IMR-90 (cell line): Measurements from ENCODE around the gene TRMT1L. TPM values are rescaled to one million over a fixed set of nuclear protein-coding genes. Genes with fewer than 3 reads are reported as not detected.

Source experiments
- ATAC-seq: fragments of 200-7000 bp; cut with Tn5 transposase; 2 replicates; pipeline ENCODE4 v1.9.1; 2020; ENCODE audit warnings: low read depth, mild to moderate bottlenecking, moderate library complexity
- BruUV-seq: library from RNA; stranded (reverse); fragments of 400-500 nt; replicated peaks from 2 replicates; lab custom pipeline; 2021; lab: Mats Ljungman, UMichigan
- CTCF ChIA-PET: fragments of 300-600 bp; formaldehyde crosslinking; extraction: SDS; loops from one replicate; lab custom pipeline; 2021; ENCODE audit warnings: antibody characterized with exemption; lab: Yijun Ruan, JAX
- POLR2A ChIA-PET: fragments of 300-600 bp; sonication (Branson Sonifier 250); formaldehyde crosslinking; loops from one replicate; lab custom pipeline; 2022; ENCODE audit warnings: antibody characterized with exemption; ENCODE audit not compliant: unreplicated experiment; lab: Charles Lee
- DNase-seq: peaks from one replicate; pipeline ENCODE4 v3.0.0; 2013
- H2AFZ ChIP-seq: replicated peaks from 2 replicates; pipeline ENCODE3; 2013; ENCODE audit warnings: low read length, mild to moderate bottlenecking; ENCODE audit not compliant: poor library complexity
- H2AK5ac ChIP-seq: 2 replicates; pipeline ENCODE4 v1.6.1; 2013; ENCODE audit warnings: low read depth, low read length, inconsistent platforms
- H2AK9ac ChIP-seq: replicated peaks from 2 replicates; pipeline ENCODE3; 2013; ENCODE audit warnings: mild to moderate bottlenecking, low read depth, low read length, moderate library complexity; ENCODE audit not compliant: poor library complexity
- H2BK120ac ChIP-seq: 2 replicates; pipeline ENCODE4 v1.6.1; 2013; ENCODE audit warnings: low read depth, low read length, inconsistent platforms
- H2BK15ac ChIP-seq: 3 replicates; pipeline ENCODE4 v1.6.1; 2013; ENCODE audit warnings: low read depth, low read length, inconsistent platforms
- H2BK20ac ChIP-seq: 2 replicates; pipeline ENCODE4 v1.6.1; 2013; ENCODE audit warnings: low read depth, mild to moderate bottlenecking, inconsistent platforms, low read length, moderate library complexity
- H2BK5ac ChIP-seq: 2 replicates; pipeline ENCODE4 v1.6.1; 2013; ENCODE audit warnings: mild to moderate bottlenecking, low read depth, low read length, inconsistent platforms; ENCODE audit not compliant: poor library complexity, severe bottlenecking
- H3K14ac ChIP-seq: replicated peaks from 2 replicates; pipeline ENCODE4 v1.6.1; 2013; ENCODE audit warnings: low read depth, low read length, inconsistent platforms
- H3K18ac ChIP-seq: 2 replicates; pipeline ENCODE4 v1.6.1; 2013; ENCODE audit warnings: low read depth, low read length, control low read depth
- H3K23ac ChIP-seq: 2 replicates; pipeline ENCODE4 v1.6.1; 2013; ENCODE audit warnings: low read depth, low read length, inconsistent platforms
- H3K27ac ChIP-seq: 2 replicates; pipeline ENCODE4 v1.5.1; 2013; ENCODE audit warnings: mild to moderate bottlenecking, control low read depth, low read length; ENCODE audit not compliant: insufficient read depth
- H3K27me3 ChIP-seq: 2 replicates; pipeline ENCODE4 v1.6.1; 2013; ENCODE audit warnings: low read length; ENCODE audit not compliant: control insufficient read depth, insufficient read depth
- H3K36me3 ChIP-seq: 2 replicates; pipeline ENCODE4 v1.6.1; 2013; ENCODE audit warnings: low read length, mixed read lengths; ENCODE audit not compliant: control insufficient read depth, insufficient read depth
- H3K4ac ChIP-seq: 2 replicates; pipeline ENCODE4 v1.6.1; 2013; ENCODE audit warnings: low read depth, low read length, inconsistent platforms
- H3K4me1 ChIP-seq: 2 replicates; pipeline ENCODE4 v1.6.1; 2013; ENCODE audit warnings: low read length, mixed read lengths; ENCODE audit not compliant: control insufficient read depth, insufficient read depth
- H3K4me2 ChIP-seq: 2 replicates; pipeline ENCODE4 v1.6.1; 2013; ENCODE audit warnings: low read depth, mild to moderate bottlenecking, control low read depth, low read length, moderate library complexity
- H3K4me3 ChIP-seq: 2 replicates; pipeline ENCODE4 v1.5.1; 2013; ENCODE audit warnings: low read depth, mild to moderate bottlenecking, control low read depth, low read length, moderate library complexity; ENCODE audit not compliant: insufficient read depth
- H3K56ac ChIP-seq: 2 replicates; pipeline ENCODE4 v1.6.1; 2013; ENCODE audit warnings: low read length, inconsistent platforms; ENCODE audit not compliant: insufficient read depth; ENCODE audit errors: extremely low read depth
- H3K79me1 ChIP-seq, 2 experiments: 2 replicates each; pipeline ENCODE4 v1.6.1; 2013; ENCODE audit warnings: low read length in 2 of 2, inconsistent platforms in 1 of 2, low read depth in 1 of 2
- H3K9ac ChIP-seq: 2 replicates; pipeline ENCODE4 v1.6.1; 2013; ENCODE audit warnings: low read depth, low read length, control low read depth
- H3K9me1 ChIP-seq: 2 replicates; pipeline ENCODE4 v1.6.1; 2013; ENCODE audit warnings: low read length, inconsistent platforms; ENCODE audit not compliant: insufficient read depth
- H3K9me3 ChIP-seq: 2 replicates; pipeline ENCODE4 v1.6.1; 2013; ENCODE audit warnings: low read length; ENCODE audit not compliant: control insufficient read depth, insufficient read depth
- H4K20me1 ChIP-seq: 2 replicates; pipeline ENCODE4 v1.6.1; 2013; ENCODE audit warnings: low read length, inconsistent platforms; ENCODE audit not compliant: insufficient read depth
- H4K5ac ChIP-seq: 2 replicates; pipeline ENCODE4 v1.6.1; 2013; ENCODE audit warnings: mild to moderate bottlenecking, low read depth, low read length, control low read depth
- H4K8ac ChIP-seq, 2 experiments: 2 replicates each; pipeline ENCODE4 v1.6.1; 2013; ENCODE audit warnings: low read depth in 2 of 2, low read length in 2 of 2, control low read depth in 1 of 2, inconsistent platforms in 1 of 2
- H4K91ac ChIP-seq: 2 replicates; pipeline ENCODE4 v1.6.1; 2013; ENCODE audit warnings: low read depth, low read length, inconsistent platforms; ENCODE audit not compliant: insufficient read depth
- BHLHE40 ChIP-seq: fragments of 150-350 bp; IDR thresholded peaks from 2 replicates; pipeline ENCODE4 v1.6.1; 2016; ENCODE audit warnings: mild to moderate bottlenecking, low read depth, low read length
- CEBPB ChIP-seq: IDR thresholded peaks from 2 replicates; pipeline ENCODE4 v1.6.1; 2012; ENCODE audit warnings: low read depth, low read length, improper control_type of control experiment
- CHD1 ChIP-seq: IDR thresholded peaks from 2 replicates; pipeline ENCODE4 v1.6.1; 2012; ENCODE audit warnings: low read depth, low read length, improper control_type of control experiment
- ELK1 ChIP-seq: fragments of 150-350 bp; IDR thresholded peaks from 2 replicates; pipeline ENCODE4 v1.6.1; 2016; ENCODE audit warnings: low read depth, mild to moderate bottlenecking, low read length, moderate library complexity, borderline replicate concordance
- FOS ChIP-seq: fragments of 150-350 bp; IDR thresholded peaks from 2 replicates; pipeline ENCODE4 v1.6.1; 2016; ENCODE audit warnings: low read depth, low read length
- MAFK ChIP-seq: IDR thresholded peaks from 2 replicates; pipeline ENCODE4 v1.6.1; 2012; ENCODE audit warnings: low read depth, low read length, improper control_type of control experiment
- MAZ ChIP-seq: IDR thresholded peaks from 2 replicates; pipeline ENCODE4 v1.6.1; 2012; ENCODE audit warnings: low read depth, mild to moderate bottlenecking, low read length, improper control_type of control experiment, moderate library complexity, borderline replicate concordance
- MXI1 ChIP-seq: IDR thresholded peaks from 2 replicates; pipeline ENCODE4 v1.6.1; 2012; ENCODE audit warnings: low read depth, mild to moderate bottlenecking, low read length, moderate library complexity, borderline replicate concordance
- NFE2L2 ChIP-seq: fragments of 150-350 bp; IDR thresholded peaks from 2 replicates; pipeline ENCODE4 v1.6.1; 2016; ENCODE audit warnings: low read depth, mild to moderate bottlenecking, low read length
- POLR2A ChIP-seq: IDR thresholded peaks from 2 replicates; pipeline ENCODE4 v1.6.1; 2012; ENCODE audit warnings: mild to moderate bottlenecking, low read depth, low read length
- RAD21 ChIP-seq: IDR thresholded peaks from 2 replicates; pipeline ENCODE4 v1.6.1; 2012; ENCODE audit warnings: low read length, improper control_type of control experiment
- RCOR1 ChIP-seq: IDR thresholded peaks from 2 replicates; pipeline ENCODE4 v1.6.1; 2012; ENCODE audit warnings: mild to moderate bottlenecking, low read length, improper control_type of control experiment; ENCODE audit not compliant: insufficient replicate concordance
- USF2 ChIP-seq: fragments of 150-350 bp; IDR thresholded peaks from 2 replicates; pipeline ENCODE4 v1.6.1; 2017; ENCODE audit warnings: mild to moderate bottlenecking, antibody characterized with exemption, low read length, low read depth
- WGBS, 2 experiments: methylation state at CpG; one replicate each; pipeline versions ENCODE4 v1.1.5 to v1.1.7; 2013; ENCODE audit warnings: missing lambda C conversion rate in 2 of 2; ENCODE audit not compliant: insufficient read length in 1 of 2; ENCODE audit errors: extremely low coverage in 2 of 2; 5-methylcytosine and 5-hydroxymethylcytosine counted together
- dilution Hi-C: fragments of 300-500 bp; cut with HindIII; formaldehyde crosslinking; loops from one replicate; pipeline ENCODE4 v1.14.3; 2018; ENCODE audit warnings: low sequenced_read_pairs; ENCODE audit not compliant: unreplicated experiment
- in situ Hi-C: fragments of 300-500 bp; cut with MboI; formaldehyde crosslinking; loops from 3 replicates; pipeline ENCODE4 v1.14.3; 2019; ENCODE audit warnings: low sequenced_read_pairs, inconsistent platforms, mixed read lengths
- intact Hi-C: fragments of 100-400 bp; cut with micrococcal nuclease; formaldehyde crosslinking; loops from 2 replicates; pipeline ENCODE4 v1.10.0; 2022
- polyA plus RNA-seq, 3 experiments: library from polyadenylated mRNA; depleted of rRNA; stranded (reverse); fragments of >200 nt; gene quantifications; 2 replicates each; pipeline ENCODE4 v1.2.3, GENCODE V29; 2012; ENCODE audit warnings: low replicate concordance in 1 of 3
- total RNA-seq: library from RNA; depleted of rRNA; stranded (reverse); fragments of >200 nt; gene quantifications from 2 replicates; pipeline ENCODE4 v1.2.3, GENCODE V29; 2012

The TRMT1L gene
- total and polyA plus RNA-seq, 2 of the 4 experiments (the other 2 are of a cell fraction): 11.0 to 21.9 TPM

DNA sequence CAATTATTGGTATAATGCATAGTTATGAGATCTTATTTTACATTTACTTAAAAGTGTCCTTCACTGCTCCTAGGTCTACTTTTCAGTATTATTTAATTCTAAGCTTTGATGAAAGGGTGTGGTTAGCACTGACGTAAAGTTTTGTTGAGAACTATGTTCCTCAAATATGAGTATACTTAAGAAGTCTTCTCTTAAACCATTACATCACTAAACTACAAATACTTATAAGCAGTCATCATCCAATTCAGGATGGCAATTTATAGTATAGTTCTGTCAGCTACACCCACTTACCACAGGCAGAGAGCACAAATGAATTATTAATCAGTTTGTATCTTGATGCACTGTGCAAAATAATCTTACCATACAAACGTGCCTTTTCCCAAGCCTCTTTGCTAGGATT is 27.0 kb downstream of the TRMT1L start:
- Histone ChIP-seq H3K23ac (no peak overlapping the region), H3K4me2 (no peak overlapping the region), H2BK5ac (no peak overlapping the region), H3K27me3 (no peaks in the 10 kb centered on the region), H4K20me1 (no peaks in the 10 kb centered on the region), H4K91ac (no peak overlapping the region), H2BK20ac (no peak overlapping the region), H4K5ac (no peak overlapping the region), H3K56ac (no peak overlapping the region), H2AFZ (no peak overlapping the region), H3K14ac (no peak overlapping the region), H2AK9ac (no peak overlapping the region), H3K36me3 (peaks cover 22% of the 10 kb centered on the region), H2BK120ac (no peak overlapping the region), H3K79me1 (no peaks in the 10 kb centered on the region), H3K4me1 (no peaks in the 10 kb centered on the region), H3K9ac (no peak overlapping the region), H2AK5ac (no peak overlapping the region), H3K4me3 (no peak overlapping the region), H3K4ac (no peak overlapping the region), H3K9me1 (no peaks in the 10 kb centered on the region), H2BK15ac (no peak overlapping the region), H3K18ac (no peak overlapping the region), H4K8ac (no peak overlapping the region), H3K9me3 (peaks cover 9% of the 10 kb centered on the region), H3K27ac (no peak overlapping the region)
- intact Hi-C loops: no loop called here
- no TSS peak for BruUV-seq
- no CpG with 5 or more reads among the region's 2 CpGs for WGBS, 2 experiments
- dilution Hi-C loops: no loop called here
- in situ Hi-C loops: no loop called here
- DNase-seq (no peak), ATAC-seq (no peak)
- CTCF ChIA-PET: no interaction called here
- no peak for TF ChIP-seq BHLHE40
- no peak for TF ChIP-seq FOS
- TF ChIP-seq MAZ: no peak
- TF ChIP-seq MXI1: no peak
- no peak for TF ChIP-seq RAD21
- no peak for TF ChIP-seq CHD1
- no peak for TF ChIP-seq ELK1
- TF ChIP-seq MAFK: no peak
- no peak for TF ChIP-seq RCOR1
- TF ChIP-seq NFE2L2: no peak
- TF ChIP-seq CEBPB: no peak
- no peak for TF ChIP-seq USF2
- no peak for TF ChIP-seq POLR2A
- POLR2A ChIA-PET: no interaction called here
